ENCODE results near the gene FHAD1.

The FHAD1 gene

GRCh38 chr1:15344800-15345704 is 98.0 kb downstream of the FHAD1 start:
- H3K27ac ChIP-seq (ENCODE audit: insufficient read depth, low read depth, low read length, poor library complexity, severe bottlenecking) = no peak overlapping the region
- no peaks in the 10 kb centered on the region for H3K4me1 ChIP-seq (ENCODE audit: control insufficient read depth, insufficient read depth, low read length)
- H3K4me3 ChIP-seq (ENCODE audit: insufficient read depth, low read depth, low read length) = no peak overlapping the region
- WGBS, 2 experiments = 92 to 93% methylated on average over 23 of the region's 23 CpGs
- H3K27me3 ChIP-seq (ENCODE audit: control insufficient read depth, insufficient read depth, low read length, poor library complexity, severe bottlenecking) = no peaks in the 10 kb centered on the region
- H3K9me3 ChIP-seq (ENCODE audit: control insufficient read depth, low read length) = no peaks in the 10 kb centered on the region
- no peaks in the 10 kb centered on the region for H3K36me3 ChIP-seq (ENCODE audit: control insufficient read depth, insufficient read depth, low read length)

DNA sequence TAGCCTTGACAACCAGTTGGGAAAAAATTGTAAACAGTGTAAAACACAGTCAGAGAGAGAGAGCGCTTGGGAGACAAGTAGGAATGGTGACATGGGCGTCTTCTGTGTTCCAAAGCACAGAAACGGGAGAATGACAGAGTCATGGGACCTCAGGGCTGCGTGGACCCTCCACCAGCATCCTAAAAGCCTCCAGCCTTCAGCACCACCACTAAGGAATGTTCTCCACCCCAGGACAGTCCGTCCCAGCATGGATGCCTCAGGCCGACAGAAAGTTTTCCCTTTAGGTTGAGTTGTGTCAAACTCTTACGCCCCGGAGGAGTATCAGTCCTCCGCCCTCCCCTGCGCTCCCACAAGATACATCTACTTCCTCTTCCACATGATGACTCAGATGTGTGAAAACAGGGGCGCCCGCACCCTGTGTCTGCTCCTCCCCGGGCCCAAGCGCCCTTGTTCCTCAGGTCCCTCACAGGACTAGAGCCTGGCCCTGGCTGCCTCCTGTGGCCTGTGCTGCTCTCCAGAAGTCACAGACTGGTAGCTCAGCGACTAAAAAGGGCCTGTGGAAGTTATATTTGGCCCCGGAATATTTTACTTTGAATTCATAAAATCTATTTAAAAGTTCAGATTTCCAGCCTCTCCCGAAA is 98.8 kb downstream of the FHAD1 start:
- WGBS, 2 experiments = 93 to 94% methylated on average over 17 of the region's 17 CpGs
- Histone ChIP-seq H3K9me3 (ENCODE audit: control insufficient read depth, low read length) (no peaks in the 10 kb centered on the region), H3K4me1 (ENCODE audit: control insufficient read depth, insufficient read depth, low read length) (no peaks in the 10 kb centered on the region), H3K4me3 (ENCODE audit: insufficient read depth, low read depth, low read length) (no peak overlapping the region), H3K36me3 (ENCODE audit: control insufficient read depth, insufficient read depth, low read length) (no peaks in the 10 kb centered on the region), H3K27me3 (ENCODE audit: control insufficient read depth, insufficient read depth, low read length, poor library complexity, severe bottlenecking) (no peaks in the 10 kb centered on the region), H3K27ac (ENCODE audit: insufficient read depth, low read depth, low read length, poor library complexity, severe bottlenecking) (no peak overlapping the region)

GRCh38 chr1:15346346-15347030 is 99.5 kb downstream of the FHAD1 start:
- H3K9me3 ChIP-seq (ENCODE audit: control insufficient read depth, low read length) = no peaks in the 10 kb centered on the region
- 92 to 93% methylated on average over 14 of the region's 14 CpGs for WGBS, 2 experiments
- H3K27ac ChIP-seq (ENCODE audit: insufficient read depth, low read depth, low read length, poor library complexity, severe bottlenecking) = no peak overlapping the region

GRCh38 chr1:15347182-15347581 is 100.2 kb downstream of the FHAD1 start:
- Histone ChIP-seq H3K36me3 (ENCODE audit: control insufficient read depth, insufficient read depth, low read length) (no peaks in the 10 kb centered on the region), H3K4me3 (ENCODE audit: insufficient read depth, low read depth, low read length) (no peak overlapping the region), H3K27ac (ENCODE audit: insufficient read depth, low read depth, low read length, poor library complexity, severe bottlenecking) (no peak overlapping the region), H3K9me3 (ENCODE audit: control insufficient read depth, low read length) (no peaks in the 10 kb centered on the region), H3K4me1 (ENCODE audit: control insufficient read depth, insufficient read depth, low read length) (no peaks in the 10 kb centered on the region), H3K27me3 (ENCODE audit: control insufficient read depth, insufficient read depth, low read length, poor library complexity, severe bottlenecking) (no peaks in the 10 kb centered on the region)
- 89 to 91% methylated on average over 7 of the region's 7 CpGs for WGBS, 2 experiments

More at GRCh38 chr1:15346346-15347030, 99.5 kb downstream of the FHAD1 start:
- no peaks in the 10 kb centered on the region for H3K27me3 ChIP-seq (ENCODE audit: control insufficient read depth, insufficient read depth, low read length, poor library complexity, severe bottlenecking)
- H3K4me3 ChIP-seq (ENCODE audit: insufficient read depth, low read depth, low read length) = no peak overlapping the region
- no peaks in the 10 kb centered on the region for H3K36me3 ChIP-seq (ENCODE audit: control insufficient read depth, insufficient read depth, low read length)
- H3K4me1 ChIP-seq (ENCODE audit: control insufficient read depth, insufficient read depth, low read length) = no peaks in the 10 kb centered on the region

- WGBS, 2 experiments = 94 to 96% methylated on average over 8 to 9 of the region's 9 CpGs
These were observed 101.6 kb downstream of the FHAD1 start for GRCh38 chr1:15348648-15349047.

GRCh38 chr1:15349133-15349532 is 102.1 kb downstream of the FHAD1 start:
- 93 to 94% methylated on average over 6 of the region's 6 CpGs for WGBS, 2 experiments
- Histone ChIP-seq H3K4me1 (ENCODE audit: control insufficient read depth, insufficient read depth, low read length) (no peaks in the 10 kb centered on the region), H3K27me3 (ENCODE audit: control insufficient read depth, insufficient read depth, low read length, poor library complexity, severe bottlenecking) (no peaks in the 10 kb centered on the region), H3K36me3 (ENCODE audit: control insufficient read depth, insufficient read depth, low read length) (no peaks in the 10 kb centered on the region), H3K4me3 (ENCODE audit: insufficient read depth, low read depth, low read length) (no peak overlapping the region), H3K27ac (ENCODE audit: insufficient read depth, low read depth, low read length, poor library complexity, severe bottlenecking) (no peak overlapping the region), H3K9me3 (ENCODE audit: control insufficient read depth, low read length) (no peaks in the 10 kb centered on the region)

More at GRCh38 chr1:15348648-15349047, 101.6 kb downstream of the FHAD1 start:
- H3K27ac ChIP-seq (ENCODE audit: insufficient read depth, low read depth, low read length, poor library complexity, severe bottlenecking) = no peak overlapping the region
- H3K4me3 ChIP-seq (ENCODE audit: insufficient read depth, low read depth, low read length) = no peak overlapping the region
- no peaks in the 10 kb centered on the region for H3K27me3 ChIP-seq (ENCODE audit: control insufficient read depth, insufficient read depth, low read length, poor library complexity, severe bottlenecking)
- H3K9me3 ChIP-seq (ENCODE audit: control insufficient read depth, low read length) = no peaks in the 10 kb centered on the region
- no peaks in the 10 kb centered on the region for H3K4me1 ChIP-seq (ENCODE audit: control insufficient read depth, insufficient read depth, low read length)
- no peaks in the 10 kb centered on the region for H3K36me3 ChIP-seq (ENCODE audit: control insufficient read depth, insufficient read depth, low read length)

- Histone ChIP-seq H3K27me3 (ENCODE audit: control insufficient read depth, insufficient read depth, low read length, poor library complexity, severe bottlenecking) (no peaks in the 10 kb centered on the region), H3K4me3 (ENCODE audit: insufficient read depth, low read depth, low read length) (no peak overlapping the region), H3K36me3 (ENCODE audit: control insufficient read depth, insufficient read depth, low read length) (no peaks in the 10 kb centered on the region), H3K9me3 (ENCODE audit: control insufficient read depth, low read length) (no peaks in the 10 kb centered on the region), H3K27ac (ENCODE audit: insufficient read depth, low read depth, low read length, poor library complexity, severe bottlenecking) (no peak overlapping the region), H3K4me1 (ENCODE audit: control insufficient read depth, insufficient read depth, low read length) (no peaks in the 10 kb centered on the region)
- 89 to 90% methylated on average over 10 of the region's 10 CpGs for WGBS, 2 experiments
These were observed 103.1 kb downstream of the FHAD1 start for GRCh38 chr1:15350151-15350550.

DNA sequence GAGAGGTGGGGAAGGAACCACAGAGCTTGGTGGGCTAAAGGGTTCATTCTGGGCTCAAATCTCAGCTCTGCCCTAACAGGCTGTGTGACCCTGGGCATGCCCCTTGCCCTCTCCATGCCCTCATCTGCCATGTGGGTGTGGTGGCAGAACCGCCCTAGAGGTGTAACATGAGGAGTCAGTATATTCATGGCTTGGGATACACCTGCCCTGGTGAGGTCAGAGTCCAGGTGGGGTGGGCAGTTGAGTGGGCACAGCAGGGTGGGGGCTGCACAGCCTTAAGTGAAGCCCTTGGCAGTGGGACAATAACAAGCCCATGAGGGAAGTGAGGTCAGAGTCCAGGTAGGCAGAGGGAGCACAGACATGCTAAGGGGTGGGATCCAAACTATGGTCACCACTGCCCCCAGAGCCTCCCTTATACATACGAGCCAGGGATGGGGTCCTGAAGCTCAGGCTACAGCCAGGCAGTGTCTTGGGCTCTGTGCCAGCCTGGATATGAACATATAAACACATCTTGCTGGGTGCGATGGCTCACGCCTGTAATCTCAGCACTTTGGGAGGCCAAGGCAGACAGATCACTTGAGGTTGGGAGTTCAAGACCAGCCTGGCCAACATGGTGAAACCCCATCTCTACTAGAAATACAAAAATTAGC is 103.7 kb downstream of the FHAD1 start:
- Histone ChIP-seq H3K9me3 (ENCODE audit: control insufficient read depth, low read length) (no peaks in the 10 kb centered on the region), H3K27me3 (ENCODE audit: control insufficient read depth, insufficient read depth, low read length, poor library complexity, severe bottlenecking) (no peaks in the 10 kb centered on the region), H3K27ac (ENCODE audit: insufficient read depth, low read depth, low read length, poor library complexity, severe bottlenecking) (no peak overlapping the region), H3K4me1 (ENCODE audit: control insufficient read depth, insufficient read depth, low read length) (no peaks in the 10 kb centered on the region), H3K4me3 (ENCODE audit: insufficient read depth, low read depth, low read length) (no peak overlapping the region), H3K36me3 (ENCODE audit: control insufficient read depth, insufficient read depth, low read length) (no peaks in the 10 kb centered on the region)
- 87 to 88% methylated on average over 4 of the region's 4 CpGs for WGBS, 2 experiments

- Histone ChIP-seq H3K4me3 (ENCODE audit: insufficient read depth, low read depth, low read length) (no peak overlapping the region), H3K27me3 (ENCODE audit: control insufficient read depth, insufficient read depth, low read length, poor library complexity, severe bottlenecking) (no peaks in the 10 kb centered on the region), H3K4me1 (ENCODE audit: control insufficient read depth, insufficient read depth, low read length) (no peaks in the 10 kb centered on the region), H3K9me3 (ENCODE audit: control insufficient read depth, low read length) (no peaks in the 10 kb centered on the region), H3K36me3 (ENCODE audit: control insufficient read depth, insufficient read depth, low read length) (no peaks in the 10 kb centered on the region), H3K27ac (ENCODE audit: insufficient read depth, low read depth, low read length, poor library complexity, severe bottlenecking) (no peak overlapping the region)
- 91 to 96% methylated on average over 4 of the region's 4 CpGs for WGBS, 2 experiments
These were observed 104.3 kb downstream of the FHAD1 start for GRCh38 chr1:15351310-15351709.
